Neural progenitor cell (in vitro differentiated cells): ENCODE data around the gene GDPD5. TPM values are rescaled to one million over a fixed set of nuclear protein-coding genes. Genes with fewer than 3 reads are reported as not detected.
A peak's percentile ranks its signal among the peaks of the same experiment; 100 is the strongest.

Source experiments
- DNase-seq: peaks from one replicate; pipeline ENCODE4 v3.0.0-alpha.2; 2016; ENCODE audit warnings: low spot score
- H2AFZ ChIP-seq: fragments of 200-600 bp; sonication (generic); replicated peaks from 2 replicates; pipeline ENCODE4 v1.6.1; 2016; ENCODE audit warnings: antibody characterized with exemption
- H3F3A ChIP-seq: fragments of 200-600 bp; sonication (generic); 2 replicates; pipeline ENCODE4 v1.6.1; 2016; ENCODE audit warnings: antibody characterized with exemption, low read depth
- H3K27ac ChIP-seq: fragments of 200-600 bp; sonication (generic); 2 replicates; pipeline ENCODE4 v1.5.1; 2016; ENCODE audit warnings: mild to moderate bottlenecking
- H3K27me3 ChIP-seq: fragments of 200-600 bp; sonication (generic); 2 replicates; pipeline ENCODE4 v1.6.1; 2016; ENCODE audit warnings: mild to moderate bottlenecking, moderate library complexity
- H3K36me3 ChIP-seq: fragments of 200-600 bp; sonication (generic); 2 replicates; pipeline ENCODE4 v1.5.1; 2016
- H3K4me1 ChIP-seq: fragments of 200-600 bp; sonication (generic); 2 replicates; pipeline ENCODE4 v1.6.1; 2016; ENCODE audit warnings: mixed run types
- H3K4me2 ChIP-seq: fragments of 200-600 bp; sonication (generic); 2 replicates; pipeline ENCODE4 v1.6.1; 2016
- H3K4me3 ChIP-seq: fragments of 200-600 bp; sonication (generic); 2 replicates; pipeline ENCODE4 v1.5.1; 2016
- H3K79me2 ChIP-seq: fragments of 200-600 bp; sonication (generic); 2 replicates; pipeline ENCODE4 v1.6.1; 2016; ENCODE audit warnings: low read depth
- H3K9ac ChIP-seq: fragments of 200-600 bp; sonication (generic); 2 replicates; pipeline ENCODE4 v1.6.1; 2016
- H3K9me3 ChIP-seq: fragments of 200-600 bp; sonication (generic); 2 replicates; pipeline ENCODE4 v1.5.1; 2016; ENCODE audit warnings: low read depth
- H4K20me1 ChIP-seq: fragments of 200-600 bp; sonication (generic); 2 replicates; pipeline ENCODE4 v1.6.1; 2016; ENCODE audit warnings: low read depth
- H3K27ac Mint-ChIP-seq: 3 replicates; pipeline ENCODE4 v1.8.0; 2021; ENCODE audit warnings: mixed read lengths
- H3K27me3 Mint-ChIP-seq: 2 replicates; pipeline ENCODE4 v1.8.0; 2022; ENCODE audit warnings: low read depth, mild to moderate bottlenecking, inconsistent platforms, moderate library complexity, mixed read lengths; ENCODE audit not compliant: insufficient read depth
- H3K36me3 Mint-ChIP-seq: 3 replicates; pipeline ENCODE4 v1.8.0; 2021; ENCODE audit warnings: mixed read lengths
- H3K4me1 Mint-ChIP-seq: 3 replicates; pipeline ENCODE4 v1.8.0; 2021; ENCODE audit warnings: mixed read lengths
- H3K4me3 Mint-ChIP-seq: 3 replicates; pipeline ENCODE4 v1.8.0; 2021; ENCODE audit warnings: mild to moderate bottlenecking, moderate library complexity, mixed read lengths
- H3K9me3 Mint-ChIP-seq: 3 replicates; pipeline ENCODE4 v1.8.0; 2020; ENCODE audit warnings: mixed read lengths
- CTCF ChIP-seq: fragments of 200-600 bp; sonication (generic); IDR thresholded peaks from 2 replicates; pipeline ENCODE4 v1.5.1; 2017; ENCODE audit warnings: antibody characterized with exemption, mild to moderate bottlenecking
- EZH2 ChIP-seq: fragments of 200-600 bp; sonication (generic); IDR thresholded peaks from 2 replicates; pipeline ENCODE4 v1.6.1; 2017; ENCODE audit warnings: antibody characterized with exemption, mild to moderate bottlenecking, moderate library complexity
- EZH2phosphoT487 ChIP-seq: fragments of 200-600 bp; sonication (generic); IDR thresholded peaks from 2 replicates; pipeline ENCODE4 v1.6.1; 2017; ENCODE audit warnings: antibody characterized with exemption
- total RNA-seq: library from RNA; depleted of rRNA; stranded (reverse); fragments of >200 nt; gene quantifications from 2 replicates; pipeline ENCODE4 v1.2.3, GENCODE V29; 2015; ENCODE audit warnings: low replicate concordance

The GDPD5 gene
- total RNA-seq, 1 donor from 2014 or later, result 11.3 TPM

GRCh38 chr11:75481922-75482606 lies 43.7 kb downstream of the GDPD5 start:
- Histone ChIP-seq H4K20me1 (no peaks in the 10 kb centered on the region), H3K4me2 (no peak overlapping the region), H3F3A (no peaks in the 10 kb centered on the region), H2AFZ (no peak overlapping the region), H3K9ac (no peak overlapping the region), H3K27me3 (no peaks in the 10 kb centered on the region), H3K27ac (no peak overlapping the region), H3K36me3 (no peaks in the 10 kb centered on the region), H3K79me2 (no peaks in the 10 kb centered on the region), H3K9me3 (no peaks in the 10 kb centered on the region), H3K4me3 (no peak overlapping the region), H3K4me1 (peaks cover 5% of the 10 kb centered on the region)
- H3K27me3 Mint-ChIP-seq, result peaks cover 12% of the 10 kb centered on the region
- H3K4me3 Mint-ChIP-seq, result no peak overlapping the region
- H3K36me3 Mint-ChIP-seq, result no peaks in the 10 kb centered on the region
- H3K4me1 Mint-ChIP-seq, result peaks cover 8% of the 10 kb centered on the region
- H3K9me3 Mint-ChIP-seq, result no peaks in the 10 kb centered on the region
- TF ChIP-seq EZH2 (no peak), CTCF (no peak), EZH2phosphoT487 (no peak)
- DNase-seq, result no peak
- no peak overlapping the region for H3K27ac Mint-ChIP-seq

- H3K9me3 ChIP-seq, result no peaks in the 10 kb centered on the region
- H3K4me1 ChIP-seq, result peaks cover 12% of the 10 kb centered on the region
- H3K9ac ChIP-seq, result no peak overlapping the region
- no peaks in the 10 kb centered on the region for H3K36me3 Mint-ChIP-seq
- no peak overlapping the region for H3K4me3 ChIP-seq
- no peak overlapping the region for H3K4me3 Mint-ChIP-seq
- no peaks in the 10 kb centered on the region for H3K79me2 ChIP-seq
- H4K20me1 ChIP-seq, result no peaks in the 10 kb centered on the region
- no peak for TF ChIP-seq EZH2phosphoT487
- TF ChIP-seq EZH2, result no peak
- no peak for TF ChIP-seq CTCF
- no peak overlapping the region for H3K27ac Mint-ChIP-seq
- H3K27ac ChIP-seq, result no peak overlapping the region
- H3K27me3 Mint-ChIP-seq, result peaks cover 10% of the 10 kb centered on the region
- H3F3A ChIP-seq, result peaks cover 5% of the 10 kb centered on the region
- H3K4me1 Mint-ChIP-seq, result peaks cover 8% of the 10 kb centered on the region
- H2AFZ ChIP-seq, result no peak overlapping the region
- H3K36me3 ChIP-seq, result no peaks in the 10 kb centered on the region
- H3K9me3 Mint-ChIP-seq, result no peaks in the 10 kb centered on the region
- H3K4me2 ChIP-seq, result no peak overlapping the region
- H3K27me3 ChIP-seq, result no peaks in the 10 kb centered on the region
- DNase-seq, result no peak
Measured at GRCh38 chr11:75481223-75481921, 44.4 kb downstream of the GDPD5 start.

GRCh38 chr11:75480185-75481175 lies 45.3 kb downstream of the GDPD5 start:
- Histone ChIP-seq H3K36me3 (no peaks in the 10 kb centered on the region), H3K9me3 (no peaks in the 10 kb centered on the region), H3K27ac (no peak overlapping the region), H3K79me2 (no peaks in the 10 kb centered on the region), H3F3A (peaks cover 8% of the 10 kb centered on the region), H3K4me2 (no peak overlapping the region), H3K9ac (no peak overlapping the region), H3K4me1 (peaks cover 18% of the 10 kb centered on the region), H4K20me1 (no peaks in the 10 kb centered on the region), H3K27me3 (no peaks in the 10 kb centered on the region), H2AFZ (no peak overlapping the region), H3K4me3 (no peak overlapping the region)
- no peak for TF ChIP-seq EZH2
- TF ChIP-seq EZH2phosphoT487, result no peak
- no peak for TF ChIP-seq CTCF
- H3K36me3 Mint-ChIP-seq, result no peaks in the 10 kb centered on the region
- H3K9me3 Mint-ChIP-seq, result no peaks in the 10 kb centered on the region
- H3K27ac Mint-ChIP-seq, result peak overlapping the region; percentile 72
- peaks cover 16% of the 10 kb centered on the region for H3K4me1 Mint-ChIP-seq
- H3K27me3 Mint-ChIP-seq, result peaks cover 8% of the 10 kb centered on the region
- no peak for DNase-seq
- H3K4me3 Mint-ChIP-seq, result no peak overlapping the region
